Activated T-cell treated with anti-CD3 and anti-CD28 coated beads, Interleukin-2, amount 50 U/mL, for 1 hour (primary cell): Measurements from ENCODE around the gene CDH13.

Source experiments
- DNase-seq: peaks from one replicate; pipeline ENCODE4 v3.0.0-alpha.2; 2020

Gene CDH13

DNA sequence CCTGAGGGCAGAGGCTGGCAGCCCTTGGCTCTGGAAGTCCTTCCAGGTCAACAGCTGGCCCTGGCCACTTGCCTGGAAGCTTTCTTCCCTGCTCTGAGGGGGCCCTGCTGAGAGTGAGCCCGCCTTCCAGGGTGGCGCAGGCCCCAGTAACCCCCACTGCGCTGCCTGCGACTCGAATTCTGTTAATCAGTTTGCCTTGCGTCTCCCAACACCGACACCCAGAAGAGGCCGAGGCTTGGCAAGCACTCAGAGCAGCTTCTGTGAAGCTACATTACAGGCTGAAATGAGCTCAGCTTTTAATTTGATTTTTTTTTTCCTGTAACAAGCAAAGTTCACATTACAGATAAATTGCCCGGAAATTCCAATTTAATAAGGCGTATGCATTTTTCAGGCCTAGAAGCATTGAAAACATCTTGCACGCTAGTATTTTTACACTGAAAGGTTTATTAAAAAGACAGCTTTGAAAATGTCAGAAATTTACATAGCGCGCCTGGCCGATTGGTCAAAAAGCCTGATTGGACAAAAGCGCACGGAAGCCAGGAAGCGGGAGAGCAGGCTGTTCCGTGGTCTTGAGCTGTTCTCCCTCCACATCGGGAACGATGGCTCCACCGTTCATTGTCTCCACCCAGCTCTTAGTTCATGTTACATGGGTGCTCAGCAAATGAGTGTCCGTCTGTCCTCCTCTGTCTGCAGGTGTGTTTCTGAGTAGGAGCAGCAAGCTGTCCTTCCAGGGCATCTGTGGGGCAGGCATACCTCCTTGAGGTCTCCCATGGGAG, 1115.5 kb downstream of the CDH13 start:
- no peak for DNase-seq

- DNase-seq = no peak
Measured at GRCh38 chr16:83743241-83743640, 1116.5 kb downstream of the CDH13 start.

DNA sequence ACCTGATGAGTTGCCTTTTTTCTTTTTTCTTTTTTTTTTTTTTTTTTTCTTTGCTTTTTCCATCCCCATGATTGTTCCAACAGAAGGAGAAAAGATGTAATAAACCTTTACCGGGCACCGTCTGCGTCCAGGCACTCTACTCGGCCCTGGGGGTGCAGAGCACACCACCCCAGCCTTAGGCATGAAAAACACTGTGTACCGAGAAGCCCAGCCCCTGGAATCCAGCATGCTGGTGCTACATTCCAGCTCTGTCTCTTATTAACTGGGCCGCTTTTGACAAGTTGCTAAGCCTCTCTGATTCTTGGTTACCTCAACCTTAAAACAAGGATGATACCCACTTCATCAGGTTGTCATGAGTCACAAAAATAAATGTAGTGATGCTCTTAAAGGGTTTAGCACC, 1117.0 kb downstream of the CDH13 start:
- DNase-seq = no peak

DNA sequence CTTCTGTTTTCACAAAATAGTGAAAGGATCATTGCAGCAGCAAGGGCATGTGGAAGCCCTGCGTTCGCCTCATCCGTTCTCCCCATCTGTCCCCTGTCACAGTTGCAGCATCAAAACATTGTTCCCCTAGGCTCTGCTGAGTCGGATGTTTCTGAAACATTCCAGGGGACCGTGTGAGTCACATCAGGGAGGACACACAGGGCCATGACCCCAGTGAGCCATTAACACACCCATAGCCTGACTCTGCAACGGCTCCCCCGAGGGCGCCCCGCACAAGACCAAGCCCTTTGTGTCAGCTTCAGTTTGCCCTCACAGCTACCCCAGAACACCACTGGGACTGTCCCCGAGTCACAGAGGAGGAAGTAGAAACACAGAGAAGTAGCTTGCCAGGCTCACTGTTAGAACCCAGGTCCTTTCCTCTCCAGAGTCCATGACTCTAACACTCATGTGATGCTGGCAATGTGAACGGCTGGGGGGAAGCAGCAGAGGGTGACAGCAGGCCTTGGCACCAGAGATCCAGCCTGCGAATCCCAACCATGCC, 1117.7 kb downstream of the CDH13 start:
- DNase-seq = no peak

DNA sequence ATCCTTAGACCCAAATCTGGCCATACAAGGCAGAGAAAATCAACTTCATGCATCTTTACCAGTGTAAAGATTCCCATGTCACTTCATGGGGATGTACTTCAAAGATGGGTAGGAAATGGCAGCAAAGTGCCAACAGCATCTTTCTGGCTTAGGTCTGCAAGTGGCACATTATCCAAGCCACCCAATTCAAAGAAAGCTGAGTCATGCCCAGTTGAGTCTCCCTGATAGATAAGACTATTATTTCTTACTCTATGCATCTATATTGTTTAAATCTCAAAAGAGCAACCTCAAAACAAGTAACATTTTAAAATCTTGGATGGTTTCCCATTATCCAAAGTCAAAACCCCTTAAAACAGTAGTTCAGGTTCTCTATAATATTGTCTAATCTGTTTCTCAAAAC, 1119.8 kb downstream of the CDH13 start:
- no peak for DNase-seq

- DNase-seq = no peak
Measured at GRCh38 chr16:83747936-83748335, 1121.2 kb downstream of the CDH13 start.

GRCh38 chr16:83755391-83755790, 1128.6 kb downstream of the CDH13 start:
- no peak for DNase-seq

GRCh38 chr16:83762141-83762991, 1135.6 kb downstream of the CDH13 start:
- no peak for DNase-seq

GRCh38 chr16:83762992-83763358, 1136.2 kb downstream of the CDH13 start:
- no peak for DNase-seq

GRCh38 chr16:83768986-83769385, 1142.2 kb downstream of the CDH13 start:
- no peak for DNase-seq

DNA sequence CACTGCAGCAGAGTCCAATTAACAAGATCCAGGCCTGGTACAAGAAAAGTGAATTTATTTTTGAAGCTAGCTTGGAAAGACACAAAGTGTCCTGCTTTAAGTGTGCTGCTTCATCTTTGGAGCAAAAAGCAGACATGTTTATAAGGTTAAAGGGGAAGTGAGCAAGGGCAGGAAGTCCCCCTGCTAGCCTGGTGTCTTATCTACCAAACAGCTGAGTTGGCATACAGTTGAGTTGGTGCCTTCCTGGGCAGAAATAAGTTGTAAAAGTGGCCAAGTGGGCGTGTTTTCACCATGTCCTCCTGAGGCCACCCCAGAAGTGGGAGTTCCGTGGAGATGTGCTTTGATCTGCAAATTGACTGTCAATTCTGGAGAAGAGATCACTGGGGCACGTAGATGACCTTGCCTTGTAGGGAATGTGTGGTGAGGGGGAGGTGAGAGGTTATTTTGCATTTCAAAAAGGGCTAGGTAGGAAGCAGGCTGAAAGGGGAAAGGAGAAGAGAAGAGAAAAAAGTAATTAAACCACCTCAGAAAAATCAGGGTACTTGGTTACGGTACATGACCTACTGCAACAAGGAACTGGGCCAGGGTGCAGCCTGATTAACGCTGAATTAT, 1142.7 kb downstream of the CDH13 start:
- no peak for DNase-seq

- DNase-seq = no peak
Measured at GRCh38 chr16:83771306-83771942, 1144.7 kb downstream of the CDH13 start.

GRCh38 chr16:83772806-83773205, 1146.0 kb downstream of the CDH13 start:
- DNase-seq = no peak

GRCh38 chr16:83774066-83774465, 1147.3 kb downstream of the CDH13 start:
- no peak for DNase-seq

DNA sequence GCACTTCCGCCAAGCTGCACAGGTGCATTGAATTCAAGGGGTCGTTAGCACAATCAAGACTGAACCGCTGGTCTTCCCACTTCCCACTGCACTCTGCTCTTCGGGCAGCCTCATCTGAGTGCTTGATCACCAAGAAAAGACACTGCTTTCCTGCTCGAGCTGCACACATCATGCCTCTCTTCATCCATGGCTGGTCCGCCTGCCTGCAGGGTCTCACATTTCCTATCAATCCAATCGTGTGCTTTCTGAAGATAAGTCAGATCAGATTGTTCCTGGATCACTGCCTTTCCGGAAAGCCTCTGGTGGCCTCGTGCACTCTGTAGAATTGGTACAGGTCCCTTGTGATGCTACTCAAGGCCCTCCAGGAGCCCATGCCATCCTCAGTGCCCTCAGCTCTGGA, 1150.2 kb downstream of the CDH13 start:
- no peak for DNase-seq

DNA sequence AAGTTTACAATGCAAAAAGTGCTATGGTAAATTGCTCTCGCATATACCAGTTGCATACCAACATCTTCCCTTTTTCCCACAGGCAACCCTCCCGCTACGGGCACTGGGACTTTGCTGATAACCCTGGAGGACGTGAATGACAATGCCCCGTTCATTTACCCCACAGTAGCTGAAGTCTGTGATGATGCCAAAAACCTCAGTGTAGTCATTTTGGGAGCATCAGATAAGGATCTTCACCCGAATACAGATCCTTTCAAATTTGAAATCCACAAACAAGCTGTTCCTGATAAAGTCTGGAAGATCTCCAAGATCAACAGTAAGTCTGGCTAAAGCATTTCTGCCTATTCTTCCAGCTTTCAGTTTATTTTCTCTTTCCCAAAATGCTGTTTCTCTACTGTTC, 1153.1 kb downstream of the CDH13 start:
- DNase-seq = no peak

GRCh38 chr16:83785455-83785854, 1158.7 kb downstream of the CDH13 start:
- no peak for DNase-seq

- no peak for DNase-seq
Measured at GRCh38 chr16:83789642-83790401, 1163.1 kb downstream of the CDH13 start.

DNA sequence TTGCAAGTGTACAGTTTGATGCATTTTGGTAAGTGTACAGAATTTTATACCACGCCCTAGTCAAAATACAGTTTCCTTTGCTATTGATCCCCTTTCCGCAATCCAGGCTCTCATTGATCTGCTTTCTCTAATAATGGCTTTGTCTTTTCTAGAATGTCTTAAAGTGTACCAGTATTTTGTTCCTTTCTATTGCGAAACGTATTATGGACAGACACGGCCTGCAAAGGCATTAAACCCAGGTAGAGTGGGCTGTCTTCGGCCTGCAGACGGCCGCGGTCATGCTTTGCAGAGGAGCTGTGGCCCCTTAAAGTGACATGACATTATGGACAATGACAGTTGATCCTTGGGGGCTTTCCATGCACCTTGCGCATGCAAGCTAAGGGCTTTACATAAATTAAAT, 1165.1 kb downstream of the CDH13 start:
- DNase-seq = no peak

DNA sequence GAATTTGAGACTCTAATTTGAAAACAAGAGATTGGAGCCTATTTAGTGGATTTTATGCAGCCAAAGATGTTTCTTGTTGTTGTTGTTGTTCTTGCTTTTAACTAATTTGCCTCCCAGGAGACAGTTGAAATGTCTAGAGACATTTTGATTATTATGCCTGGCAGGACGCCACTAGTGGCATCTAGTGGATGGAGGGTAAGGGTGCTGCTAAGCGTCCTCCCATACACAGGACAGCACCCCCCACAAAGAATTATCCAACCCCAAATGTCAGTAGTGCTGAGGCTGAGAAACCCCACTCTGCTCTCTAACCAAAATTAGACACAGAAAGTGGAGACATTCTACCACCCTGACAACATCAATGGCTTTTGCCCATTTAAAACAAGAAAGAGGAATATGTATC, 1165.6 kb downstream of the CDH13 start:
- DNase-seq = no peak

- no peak for DNase-seq
Measured at GRCh38 chr16:83793179-83793578, 1166.4 kb downstream of the CDH13 start.

- DNase-seq = no peak
Measured at GRCh38 chr16:83794860-83795554, 1168.2 kb downstream of the CDH13 start.
